Prostate gland (tissue), 2 donors: ENCODE measurements around the gene ACADL.

ENCODE experiments used
- POLR2A ChIP-seq: fragments of 450-650 bp; IDR thresholded peaks from one replicate; pipeline ENCODE4 v1.6.1; 2016; ENCODE audit warnings: antibody characterized with exemption, mild to moderate bottlenecking
- POLR2AphosphoS5 ChIP-seq: sonication (generic); formaldehyde crosslinking; IDR thresholded peaks from one replicate; pipeline ENCODE4 v1.6.1; 2017; ENCODE audit warnings: antibody characterized with exemption
- TF ChIP-seq, protein P1 (sequence below), 4 experiments: fragments of 200-600 bp in 2 of 4; fragments of 450-650 bp in 2 of 4; sonication (generic) in 2 of 4; IDR thresholded peaks; 1 replicate in 3 of 4; 2 replicates in 1 of 4; pipeline ENCODE4 v1.5.1; 2016 to 2019; ENCODE audit warnings: antibody characterized with exemption in 4 of 4, mild to moderate bottlenecking in 2 of 4, moderate library complexity in 2 of 4

DNA sequence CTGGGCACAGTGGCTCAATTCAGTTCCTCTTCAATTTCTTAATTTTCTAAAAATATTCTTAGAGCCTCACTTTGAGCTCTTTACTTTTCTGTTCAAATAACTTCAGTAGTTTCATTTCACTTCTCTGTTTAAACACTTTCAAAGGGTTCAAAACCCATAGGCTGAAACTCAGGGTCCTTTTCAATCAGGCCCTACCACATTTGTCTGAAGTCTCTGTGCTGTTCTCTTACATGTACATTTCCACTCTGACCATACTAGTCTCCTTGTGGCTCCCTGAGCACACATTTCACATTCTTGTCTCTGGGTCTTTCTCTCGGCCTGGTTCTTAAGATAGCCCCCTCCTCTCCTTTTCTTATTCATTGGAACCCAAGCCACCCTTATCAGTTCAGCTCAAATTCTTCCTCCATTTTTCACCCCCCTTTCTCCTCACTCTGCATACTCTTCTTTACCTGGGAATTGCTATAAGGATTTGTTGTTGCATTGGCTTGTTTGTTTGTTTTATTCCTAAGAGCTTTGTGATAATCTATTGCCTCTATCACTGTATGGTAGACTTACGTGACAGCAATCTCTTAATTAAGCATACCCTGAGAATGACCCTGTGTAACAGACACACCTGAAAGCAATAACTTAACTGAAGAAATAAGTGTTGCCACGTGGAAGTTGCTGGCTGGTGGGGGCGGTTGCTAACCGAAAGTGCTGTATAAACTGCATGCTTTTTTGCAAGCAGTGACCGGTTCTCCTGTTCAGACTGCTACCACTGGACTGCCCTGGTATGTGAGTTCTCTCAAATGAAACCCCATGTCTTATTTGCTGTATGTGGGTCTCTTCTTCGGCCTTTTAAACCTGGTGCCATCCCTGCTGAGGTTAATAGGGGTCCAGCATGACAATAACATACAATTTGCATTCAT, 27.7 kb upstream of the ACADL start:
- TF ChIP-seq, protein P1, sequence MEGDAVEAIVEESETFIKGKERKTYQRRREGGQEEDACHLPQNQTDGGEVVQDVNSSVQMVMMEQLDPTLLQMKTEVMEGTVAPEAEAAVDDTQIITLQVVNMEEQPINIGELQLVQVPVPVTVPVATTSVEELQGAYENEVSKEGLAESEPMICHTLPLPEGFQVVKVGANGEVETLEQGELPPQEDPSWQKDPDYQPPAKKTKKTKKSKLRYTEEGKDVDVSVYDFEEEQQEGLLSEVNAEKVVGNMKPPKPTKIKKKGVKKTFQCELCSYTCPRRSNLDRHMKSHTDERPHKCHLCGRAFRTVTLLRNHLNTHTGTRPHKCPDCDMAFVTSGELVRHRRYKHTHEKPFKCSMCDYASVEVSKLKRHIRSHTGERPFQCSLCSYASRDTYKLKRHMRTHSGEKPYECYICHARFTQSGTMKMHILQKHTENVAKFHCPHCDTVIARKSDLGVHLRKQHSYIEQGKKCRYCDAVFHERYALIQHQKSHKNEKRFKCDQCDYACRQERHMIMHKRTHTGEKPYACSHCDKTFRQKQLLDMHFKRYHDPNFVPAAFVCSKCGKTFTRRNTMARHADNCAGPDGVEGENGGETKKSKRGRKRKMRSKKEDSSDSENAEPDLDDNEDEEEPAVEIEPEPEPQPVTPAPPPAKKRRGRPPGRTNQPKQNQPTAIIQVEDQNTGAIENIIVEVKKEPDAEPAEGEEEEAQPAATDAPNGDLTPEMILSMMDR (IDR thresholded peaks at IDR 0.05) = no peak
- no peak for TF ChIP-seq POLR2A
- no peak for TF ChIP-seq POLR2AphosphoS5
